ENCODE measurements around the gene EXPH5.

DNA sequence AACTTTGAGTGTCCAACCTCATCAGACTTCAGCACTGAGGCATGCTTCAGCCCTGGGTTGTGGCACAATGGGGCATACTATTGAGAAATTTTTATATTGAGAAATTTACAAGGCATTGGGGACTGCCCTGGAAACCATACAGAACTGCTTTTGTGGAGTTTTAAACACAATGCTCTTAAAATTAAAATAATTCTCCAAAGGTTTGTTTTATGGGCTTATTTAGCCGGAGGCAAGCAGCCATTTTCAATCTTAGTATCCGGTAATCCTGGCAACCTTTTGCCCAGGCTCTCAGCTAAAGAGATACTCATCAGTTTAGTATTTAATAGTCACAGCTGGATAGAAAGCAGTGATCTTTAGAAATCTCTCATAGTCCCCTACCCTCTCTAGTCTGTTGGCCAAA lies 3.1 kb upstream of the EXPH5 start:
- TF ChIP-seq, protein P1, sequence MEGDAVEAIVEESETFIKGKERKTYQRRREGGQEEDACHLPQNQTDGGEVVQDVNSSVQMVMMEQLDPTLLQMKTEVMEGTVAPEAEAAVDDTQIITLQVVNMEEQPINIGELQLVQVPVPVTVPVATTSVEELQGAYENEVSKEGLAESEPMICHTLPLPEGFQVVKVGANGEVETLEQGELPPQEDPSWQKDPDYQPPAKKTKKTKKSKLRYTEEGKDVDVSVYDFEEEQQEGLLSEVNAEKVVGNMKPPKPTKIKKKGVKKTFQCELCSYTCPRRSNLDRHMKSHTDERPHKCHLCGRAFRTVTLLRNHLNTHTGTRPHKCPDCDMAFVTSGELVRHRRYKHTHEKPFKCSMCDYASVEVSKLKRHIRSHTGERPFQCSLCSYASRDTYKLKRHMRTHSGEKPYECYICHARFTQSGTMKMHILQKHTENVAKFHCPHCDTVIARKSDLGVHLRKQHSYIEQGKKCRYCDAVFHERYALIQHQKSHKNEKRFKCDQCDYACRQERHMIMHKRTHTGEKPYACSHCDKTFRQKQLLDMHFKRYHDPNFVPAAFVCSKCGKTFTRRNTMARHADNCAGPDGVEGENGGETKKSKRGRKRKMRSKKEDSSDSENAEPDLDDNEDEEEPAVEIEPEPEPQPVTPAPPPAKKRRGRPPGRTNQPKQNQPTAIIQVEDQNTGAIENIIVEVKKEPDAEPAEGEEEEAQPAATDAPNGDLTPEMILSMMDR (IDR thresholded peaks at IDR 0.05): no peak
- no peak for TF ChIP-seq POLR2A (IDR thresholded peaks at IDR 0.05)

Measured in body of pancreas (tissue), 4 donors.